ENCODE data around the gene CEP57L1. TPM values are rescaled to one million over a fixed set of nuclear protein-coding genes. Genes with fewer than 3 reads are reported as not detected.

The CEP57L1 gene
- total RNA-seq, 1 donor from 2014 or later: 4.7 TPM

- CTCF ChIA-PET: interaction anchor here (0.7 kb wide), 1 partner anchor 25 kb away, joined by 3 read pairs; no protein-coding TSS in a partner anchor
- intact Hi-C loops (cut with micrococcal nuclease): no loop called here
- peaks cover 39% of the 10 kb centered on the region for H3K4me1 Mint-ChIP-seq
- ATAC-seq (ENCODE audit: low read depth) (no peak), DNase-seq (no peak)
- no peaks in the 10 kb centered on the region for H3K9me3 Mint-ChIP-seq
- no peak overlapping the region for H3K27ac Mint-ChIP-seq
- peaks cover 2% of the 10 kb centered on the region for H3K36me3 Mint-ChIP-seq (ENCODE audit: low read depth)
- no peak overlapping the region for H3K4me3 Mint-ChIP-seq
- no peaks in the 10 kb centered on the region for H3K27me3 Mint-ChIP-seq
- POLR2A ChIA-PET: interaction anchor here (0.8 kb wide), 1 partner anchor 36 kb away, joined by 3 read pairs; no protein-coding TSS in a partner anchor
- TF ChIP-seq, protein P1, sequence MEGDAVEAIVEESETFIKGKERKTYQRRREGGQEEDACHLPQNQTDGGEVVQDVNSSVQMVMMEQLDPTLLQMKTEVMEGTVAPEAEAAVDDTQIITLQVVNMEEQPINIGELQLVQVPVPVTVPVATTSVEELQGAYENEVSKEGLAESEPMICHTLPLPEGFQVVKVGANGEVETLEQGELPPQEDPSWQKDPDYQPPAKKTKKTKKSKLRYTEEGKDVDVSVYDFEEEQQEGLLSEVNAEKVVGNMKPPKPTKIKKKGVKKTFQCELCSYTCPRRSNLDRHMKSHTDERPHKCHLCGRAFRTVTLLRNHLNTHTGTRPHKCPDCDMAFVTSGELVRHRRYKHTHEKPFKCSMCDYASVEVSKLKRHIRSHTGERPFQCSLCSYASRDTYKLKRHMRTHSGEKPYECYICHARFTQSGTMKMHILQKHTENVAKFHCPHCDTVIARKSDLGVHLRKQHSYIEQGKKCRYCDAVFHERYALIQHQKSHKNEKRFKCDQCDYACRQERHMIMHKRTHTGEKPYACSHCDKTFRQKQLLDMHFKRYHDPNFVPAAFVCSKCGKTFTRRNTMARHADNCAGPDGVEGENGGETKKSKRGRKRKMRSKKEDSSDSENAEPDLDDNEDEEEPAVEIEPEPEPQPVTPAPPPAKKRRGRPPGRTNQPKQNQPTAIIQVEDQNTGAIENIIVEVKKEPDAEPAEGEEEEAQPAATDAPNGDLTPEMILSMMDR (IDR thresholded peaks at IDR 0.05): no peak
Measured at GRCh38 chr6:109050447-109051102, 44.7 kb upstream of the CEP57L1 start.

GRCh38 chr6:109051301-109052017, 43.8 kb upstream of the CEP57L1 start:
- Mint-ChIP-seq H3K27me3 (no peaks in the 10 kb centered on the region), H3K36me3 (ENCODE audit: low read depth) (peaks cover 2% of the 10 kb centered on the region), H3K9me3 (no peaks in the 10 kb centered on the region), H3K27ac (no peak overlapping the region), H3K4me3 (peak overlapping the region; percentile 20), H3K4me1 (peaks cover 39% of the 10 kb centered on the region)
- ATAC-seq (ENCODE audit: low read depth) (no peak), DNase-seq (no peak)
- intact Hi-C loops (cut with micrococcal nuclease): no loop called here
- TF ChIP-seq, protein P1 (IDR thresholded peaks at IDR 0.05): no peak
- CTCF ChIA-PET: no interaction called here
- POLR2A ChIA-PET: interaction anchor here (0.6 to 0.9 kb wide), 2 partner anchors 36 to 487 kb away, joined by 3 read pairs; no protein-coding TSS in a partner anchor

DNA sequence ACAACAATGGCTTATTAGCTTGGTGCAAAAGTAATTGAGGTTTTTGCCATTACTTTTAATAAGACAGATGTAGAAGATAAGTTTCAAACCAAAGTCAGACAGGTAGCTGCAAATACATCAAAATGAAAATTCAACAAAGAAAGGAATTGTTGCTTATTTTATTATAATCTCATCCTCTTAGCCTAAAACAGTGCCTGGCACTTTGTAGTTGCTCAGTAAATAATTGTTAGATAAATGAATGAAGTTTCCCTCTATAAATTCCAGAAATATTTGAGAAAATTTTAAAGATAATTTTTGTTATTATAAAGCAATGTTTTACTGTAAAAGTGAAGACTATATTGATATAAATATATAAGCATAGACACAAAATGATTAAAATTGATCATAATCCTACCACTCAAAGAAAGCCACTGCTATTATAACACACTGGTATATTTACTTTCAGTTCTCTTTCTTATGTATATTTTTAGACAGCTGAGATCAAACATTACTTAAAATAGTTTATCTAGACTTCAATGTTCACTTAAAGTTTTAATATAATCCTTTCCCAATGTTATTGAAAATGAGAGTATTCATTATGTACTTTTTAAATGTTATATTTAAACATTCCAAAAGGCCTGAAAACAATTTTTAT, 43.2 kb upstream of the CEP57L1 start:
- Mint-ChIP-seq H3K36me3 (ENCODE audit: low read depth) (peaks cover 2% of the 10 kb centered on the region), H3K4me3 (peak overlapping the region; percentile 20), H3K9me3 (no peaks in the 10 kb centered on the region), H3K27ac (no peak overlapping the region), H3K27me3 (no peaks in the 10 kb centered on the region), H3K4me1 (peaks cover 44% of the 10 kb centered on the region)
- ChIA-PET CTCF (no interaction called here), POLR2A (interaction anchor here (0.6 to 0.9 kb wide), 2 partner anchors 37 to 487 kb away, joined by 3 read pairs; no protein-coding TSS in a partner anchor)
- TF ChIP-seq, protein P1 (IDR thresholded peaks at IDR 0.05): no peak
- ATAC-seq (ENCODE audit: low read depth) (no peak), DNase-seq (no peak)
- intact Hi-C loops (cut with micrococcal nuclease): no loop called here

GRCh38 chr6:109052852-109053251, 42.5 kb upstream of the CEP57L1 start:
- Mint-ChIP-seq H3K4me3 (no peak overlapping the region), H3K27ac (no peak overlapping the region), H3K36me3 (ENCODE audit: low read depth) (peaks cover 2% of the 10 kb centered on the region), H3K4me1 (peaks cover 44% of the 10 kb centered on the region), H3K27me3 (no peaks in the 10 kb centered on the region), H3K9me3 (no peaks in the 10 kb centered on the region)
- CTCF ChIA-PET: interaction anchor here (1.4 kb wide), 1 partner anchor 511 kb away, joined by 3 read pairs; no protein-coding TSS in a partner anchor
- POLR2A ChIA-PET: no interaction called here
- DNase-seq (no peak), ATAC-seq (ENCODE audit: low read depth) (no peak)
- TF ChIP-seq, protein P1 (IDR thresholded peaks at IDR 0.05): no peak
- intact Hi-C loops (cut with micrococcal nuclease): no loop called here

DNA sequence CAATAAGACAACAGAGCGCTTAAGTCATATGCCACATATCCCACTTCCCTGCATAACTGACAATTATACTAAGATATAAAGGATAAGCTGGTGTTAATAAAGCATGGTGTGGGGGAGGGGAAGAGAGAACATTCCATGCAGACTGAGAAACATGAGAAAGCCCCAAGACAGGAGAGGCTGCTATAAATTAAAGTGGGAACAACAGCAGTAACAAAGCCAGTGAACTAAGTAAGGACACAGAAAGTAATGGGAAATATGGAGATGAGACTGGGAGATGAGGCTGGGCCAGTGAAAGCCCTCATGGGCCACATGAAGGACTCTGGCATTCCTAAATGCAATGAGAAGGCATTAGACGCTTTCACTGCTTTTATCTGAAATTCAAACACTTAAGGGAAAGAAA, 42.0 kb upstream of the CEP57L1 start:
- Mint-ChIP-seq H3K27me3 (no peaks in the 10 kb centered on the region), H3K4me3 (no peak overlapping the region), H3K27ac (no peak overlapping the region), H3K4me1 (peaks cover 45% of the 10 kb centered on the region), H3K9me3 (no peaks in the 10 kb centered on the region), H3K36me3 (ENCODE audit: low read depth) (peaks cover 2% of the 10 kb centered on the region)
- intact Hi-C loops (cut with micrococcal nuclease): no loop called here
- CTCF ChIA-PET: interaction anchor here (1.4 kb wide), 1 partner anchor 511 kb away, joined by 3 read pairs; no protein-coding TSS in a partner anchor
- TF ChIP-seq, protein P1 (IDR thresholded peaks at IDR 0.05): no peak
- POLR2A ChIA-PET: no interaction called here
- ATAC-seq (ENCODE audit: low read depth) (no peak), DNase-seq (no peak)

Measured in activated B cell treated with CpG ODN at 0.5 μM for 24 hours (primary cell).